ENCODE results near the gene SPAG5. TPM values are rescaled to one million over a fixed set of nuclear protein-coding genes. Genes with fewer than 3 reads are reported as not detected.
A peak's percentile ranks its signal among the peaks of the same experiment; 100 is the strongest.

Gene SPAG5
- total and polyA plus RNA-seq, 11 donors, result 0.39 to 11.6 (median 1.2) TPM

DNA sequence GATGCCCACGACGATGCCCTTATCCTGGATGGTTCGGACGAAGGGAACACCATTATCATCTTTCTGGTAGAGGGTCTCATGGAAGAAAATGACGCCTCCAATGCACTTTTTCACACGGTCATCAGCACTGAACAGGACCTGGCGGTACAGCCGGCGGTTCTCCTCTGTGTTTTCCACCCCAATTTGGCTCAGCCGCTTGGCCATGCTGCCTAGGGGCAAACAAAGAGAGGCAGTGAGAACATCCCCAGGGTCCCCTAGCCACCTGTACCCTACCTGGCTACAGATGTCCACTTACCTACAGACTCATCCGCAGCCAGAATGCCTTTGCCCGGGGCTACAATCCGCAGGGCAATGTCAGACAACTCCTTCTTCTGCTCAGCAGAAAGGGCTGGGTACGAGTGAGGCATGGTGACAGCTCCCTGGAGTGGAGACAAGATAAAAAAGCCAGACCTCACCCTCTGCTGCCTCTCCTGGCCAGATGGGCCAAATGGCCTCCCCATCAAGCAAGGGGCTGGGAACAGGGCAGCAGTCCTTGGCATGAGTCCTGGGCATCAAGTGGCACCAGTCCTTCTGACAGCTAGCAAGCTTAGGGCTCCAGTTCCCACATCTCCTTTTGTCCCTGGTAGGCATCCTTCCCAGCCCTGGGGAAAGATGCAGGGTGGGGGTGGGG, 23.6 kb downstream of the SPAG5 start:
- TF ChIP-seq POLR2A (IDR thresholded peaks at IDR 0.05), result no peak
- TF ChIP-seq, protein P1, sequence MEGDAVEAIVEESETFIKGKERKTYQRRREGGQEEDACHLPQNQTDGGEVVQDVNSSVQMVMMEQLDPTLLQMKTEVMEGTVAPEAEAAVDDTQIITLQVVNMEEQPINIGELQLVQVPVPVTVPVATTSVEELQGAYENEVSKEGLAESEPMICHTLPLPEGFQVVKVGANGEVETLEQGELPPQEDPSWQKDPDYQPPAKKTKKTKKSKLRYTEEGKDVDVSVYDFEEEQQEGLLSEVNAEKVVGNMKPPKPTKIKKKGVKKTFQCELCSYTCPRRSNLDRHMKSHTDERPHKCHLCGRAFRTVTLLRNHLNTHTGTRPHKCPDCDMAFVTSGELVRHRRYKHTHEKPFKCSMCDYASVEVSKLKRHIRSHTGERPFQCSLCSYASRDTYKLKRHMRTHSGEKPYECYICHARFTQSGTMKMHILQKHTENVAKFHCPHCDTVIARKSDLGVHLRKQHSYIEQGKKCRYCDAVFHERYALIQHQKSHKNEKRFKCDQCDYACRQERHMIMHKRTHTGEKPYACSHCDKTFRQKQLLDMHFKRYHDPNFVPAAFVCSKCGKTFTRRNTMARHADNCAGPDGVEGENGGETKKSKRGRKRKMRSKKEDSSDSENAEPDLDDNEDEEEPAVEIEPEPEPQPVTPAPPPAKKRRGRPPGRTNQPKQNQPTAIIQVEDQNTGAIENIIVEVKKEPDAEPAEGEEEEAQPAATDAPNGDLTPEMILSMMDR (IDR thresholded peaks at IDR 0.05), result peak in 10 of 12 donors; percentile 8 to 52 (median 30)
- peak overlapping the region in 5 of 12 donors; percentile 44 to 55 (median 47) for H3K4me3 ChIP-seq
- peak overlapping the region in 9 of 12 donors; percentile 41 to 84 (median 72) for H3K27ac ChIP-seq
- 57 to 85% (median 71%) methylated on average over 10 to 14 of the region's 14 CpGs for WGBS, 4 donors
- intact Hi-C loops (cut with DNase I), result loop anchor here in 1 of 10 donors (2.0 kb wide), 1 partner anchor 26 kb away; no protein-coding TSS in a partner anchor
- peaks cover 0 to 12% (median 3%) of the 10 kb centered on the region in 9 donors for H3K36me3 ChIP-seq
- H3K9me3 ChIP-seq, result no peaks in the 10 kb centered on the region
- peak; percentile 72 to 76 (median 74) for ATAC-seq
- H3K4me1 ChIP-seq, result peaks cover 0 to 48% (median 20%) of the 10 kb centered on the region in 12 donors
- H3K27me3 ChIP-seq, result no peaks in the 10 kb centered on the region
- peak; percentile 76 to 94 (median 87) for DNase-seq

DNA sequence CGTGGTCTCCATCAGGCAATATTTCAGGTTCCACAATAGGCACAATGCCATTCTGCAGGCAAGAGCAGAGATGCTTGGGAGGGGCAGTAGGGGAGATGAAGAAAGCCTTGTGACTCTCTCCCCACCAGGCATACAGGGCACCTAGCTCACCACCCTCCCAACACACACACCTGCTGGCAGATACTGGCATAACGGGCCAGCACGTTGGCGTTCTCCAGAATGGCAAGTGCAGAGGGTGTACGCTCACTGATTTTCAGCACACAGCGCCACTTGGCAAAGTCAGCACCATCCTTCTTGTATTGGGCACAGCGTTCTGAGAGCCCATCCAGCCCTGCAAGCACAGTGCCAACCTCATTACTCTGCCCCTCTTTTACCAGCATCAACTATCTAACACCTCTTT, 24.3 kb downstream of the SPAG5 start:
- peaks cover 0 to 55% (median 28%) of the 10 kb centered on the region in 12 donors for H3K4me1 ChIP-seq
- WGBS, 4 donors, result 53 to 74% (median 63%) methylated on average over 4 to 7 of the region's 7 CpGs
- no peaks in the 10 kb centered on the region for H3K9me3 ChIP-seq
- no peaks in the 10 kb centered on the region for H3K27me3 ChIP-seq
- H3K4me3 ChIP-seq, result peak overlapping the region in 1 of 12 donors; percentile 31
- ATAC-seq, result no peak
- H3K27ac ChIP-seq, result peak overlapping the region in 5 of 12 donors; percentile 34 to 74 (median 59)
- peak in 1 of 5 donors; percentile 51 for DNase-seq
- H3K36me3 ChIP-seq, result peaks cover 0 to 12% (median 3%) of the 10 kb centered on the region in 9 donors
- intact Hi-C loops (cut with DNase I), result loop anchor here in 2 of 10 donors (2.0 to 5.0 kb wide), 2 partner anchors 26 to 73 kb away; partner anchors contain the start of gene BLTP2 (in 1 of the 2)
- TF ChIP-seq POLR2A (IDR thresholded peaks at IDR 0.05), result no peak
- TF ChIP-seq, protein P1 (IDR thresholded peaks at IDR 0.05), result no peak

DNA sequence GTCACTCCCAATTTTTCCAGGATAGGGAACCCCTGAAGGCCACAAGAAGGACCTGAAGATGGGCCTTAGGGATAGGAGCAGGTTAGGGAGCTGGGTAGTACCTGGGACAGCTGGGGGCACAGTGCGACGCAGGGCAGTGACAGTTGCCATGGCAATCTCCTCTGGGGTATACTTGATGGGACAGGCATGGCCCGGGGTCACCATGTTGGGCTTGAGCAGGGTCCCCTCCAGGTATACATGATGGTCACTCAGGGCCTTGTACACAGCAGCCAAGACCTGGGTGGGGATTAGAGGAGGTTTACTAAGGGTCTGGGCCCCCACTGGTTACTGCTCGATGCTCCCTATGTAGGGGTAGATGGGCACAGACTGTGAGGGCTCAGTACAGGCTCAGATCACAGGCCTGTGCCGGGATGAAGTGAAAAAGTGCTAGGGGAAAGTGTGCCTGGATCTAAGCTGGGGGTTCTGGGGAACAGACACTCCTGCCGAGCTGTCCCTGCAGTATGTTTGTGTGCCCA, 24.8 kb downstream of the SPAG5 start:
- ATAC-seq, result no peak
- Histone ChIP-seq H3K9me3 (no peaks in the 10 kb centered on the region), H3K4me3 (no peak overlapping the region), H3K36me3 (peaks cover 0 to 12% (median 3%) of the 10 kb centered on the region in 9 donors), H3K27me3 (no peaks in the 10 kb centered on the region), H3K4me1 (peaks cover 0 to 60% (median 29%) of the 10 kb centered on the region in 12 donors), H3K27ac (peak overlapping the region in 2 of 12 donors; percentile 59 to 69)
- no peak for TF ChIP-seq POLR2A (IDR thresholded peaks at IDR 0.05)
- TF ChIP-seq, protein P1 (IDR thresholded peaks at IDR 0.05), result no peak
- no peak for DNase-seq
- WGBS, 4 donors, result 95 to 100% (median 96%) methylated on average over 6 of the region's 6 CpGs
- intact Hi-C loops (cut with DNase I), result loop anchor here in 2 of 10 donors (2.0 to 5.0 kb wide), 2 partner anchors 25 to 73 kb away; partner anchors contain the start of gene BLTP2 (in 1 of the 2)

DNA sequence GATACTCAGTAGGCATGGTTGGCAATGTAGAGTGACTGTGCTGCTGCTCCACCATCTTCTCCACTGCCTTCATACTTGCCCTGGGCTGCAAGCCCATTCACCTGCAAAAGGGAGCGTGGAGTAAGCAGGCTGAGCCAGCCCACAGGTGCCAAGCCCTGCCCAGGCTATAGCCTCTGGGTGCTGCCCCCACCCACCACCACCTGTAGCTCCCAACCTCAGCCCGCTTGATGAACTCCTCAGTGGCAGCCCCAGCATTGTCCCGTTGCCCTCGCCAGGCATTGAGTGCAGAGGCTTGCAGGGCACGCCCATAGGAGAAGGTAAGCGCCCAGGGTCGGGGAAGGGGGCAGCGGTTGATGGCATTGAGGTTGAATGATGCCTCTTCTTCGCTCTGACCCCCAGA, 25.3 kb downstream of the SPAG5 start:
- Histone ChIP-seq H3K4me3 (no peak overlapping the region), H3K4me1 (peaks cover 0 to 60% (median 29%) of the 10 kb centered on the region in 12 donors), H3K27ac (no peak overlapping the region), H3K27me3 (no peaks in the 10 kb centered on the region), H3K9me3 (no peaks in the 10 kb centered on the region), H3K36me3 (peaks cover 0 to 15% (median 3%) of the 10 kb centered on the region in 9 donors)
- TF ChIP-seq, protein P1 (IDR thresholded peaks at IDR 0.05), result no peak
- TF ChIP-seq POLR2A (IDR thresholded peaks at IDR 0.05), result no peak
- DNase-seq, result no peak
- 97 to 98% (median 98%) methylated on average over 9 of the region's 9 CpGs for WGBS, 4 donors
- intact Hi-C loops (cut with DNase I), result loop anchor here in 1 of 10 donors (5.0 kb wide), 1 partner anchor 74 kb away; the partner anchor contains the start of gene BLTP2
- no peak for ATAC-seq

All from heart left ventricle (tissue), 16 donors.